ENCODE data around the gene ZSWIM4. TPM values are rescaled to one million over a fixed set of nuclear protein-coding genes. Genes with fewer than 3 reads are reported as not detected.

Gene ZSWIM4
- polyA plus RNA-seq, 1 of the 3 experiments (the other 2 are of a cell fraction) = 4.7 TPM

DNA sequence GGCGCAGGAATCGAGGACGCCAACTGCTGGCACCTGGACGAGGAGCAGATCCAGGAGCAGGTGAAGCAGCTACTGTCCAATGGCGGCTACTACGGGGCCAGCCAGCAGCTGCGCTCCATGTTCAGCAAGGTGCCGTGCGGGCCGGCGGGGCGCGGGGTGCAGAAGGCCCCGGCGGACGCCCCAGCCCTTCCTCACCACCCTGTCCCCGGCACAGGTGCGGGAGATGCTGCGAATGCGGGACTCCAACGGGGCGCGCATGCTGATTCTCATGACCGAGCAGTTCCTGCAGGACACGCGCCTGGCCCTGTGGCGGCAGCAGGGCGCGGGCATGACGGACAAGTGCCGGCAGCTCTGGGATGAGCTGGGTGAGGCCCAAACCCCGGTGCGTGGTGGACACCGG lies 13.6 kb downstream of the ZSWIM4 start (continued):
- TF ChIP-seq, protein P1, sequence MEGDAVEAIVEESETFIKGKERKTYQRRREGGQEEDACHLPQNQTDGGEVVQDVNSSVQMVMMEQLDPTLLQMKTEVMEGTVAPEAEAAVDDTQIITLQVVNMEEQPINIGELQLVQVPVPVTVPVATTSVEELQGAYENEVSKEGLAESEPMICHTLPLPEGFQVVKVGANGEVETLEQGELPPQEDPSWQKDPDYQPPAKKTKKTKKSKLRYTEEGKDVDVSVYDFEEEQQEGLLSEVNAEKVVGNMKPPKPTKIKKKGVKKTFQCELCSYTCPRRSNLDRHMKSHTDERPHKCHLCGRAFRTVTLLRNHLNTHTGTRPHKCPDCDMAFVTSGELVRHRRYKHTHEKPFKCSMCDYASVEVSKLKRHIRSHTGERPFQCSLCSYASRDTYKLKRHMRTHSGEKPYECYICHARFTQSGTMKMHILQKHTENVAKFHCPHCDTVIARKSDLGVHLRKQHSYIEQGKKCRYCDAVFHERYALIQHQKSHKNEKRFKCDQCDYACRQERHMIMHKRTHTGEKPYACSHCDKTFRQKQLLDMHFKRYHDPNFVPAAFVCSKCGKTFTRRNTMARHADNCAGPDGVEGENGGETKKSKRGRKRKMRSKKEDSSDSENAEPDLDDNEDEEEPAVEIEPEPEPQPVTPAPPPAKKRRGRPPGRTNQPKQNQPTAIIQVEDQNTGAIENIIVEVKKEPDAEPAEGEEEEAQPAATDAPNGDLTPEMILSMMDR (IDR thresholded peaks at IDR 0.05) = no peak
- TF ChIP-seq CHD2 (IDR thresholded peaks at IDR 0.05; ENCODE audit: low read length, partially characterized antibody) (no peak), RXRA (IDR thresholded peaks at IDR 0.05; ENCODE audit: borderline replicate concordance, low read depth) (no peak), YY1 (IDR thresholded peaks at IDR 0.05; ENCODE audit: low read depth) (no peak), SMC3 (IDR thresholded peaks at IDR 0.05; ENCODE audit: low read depth, low read length) (no peak)
- TF ChIP-seq, protein P2, sequence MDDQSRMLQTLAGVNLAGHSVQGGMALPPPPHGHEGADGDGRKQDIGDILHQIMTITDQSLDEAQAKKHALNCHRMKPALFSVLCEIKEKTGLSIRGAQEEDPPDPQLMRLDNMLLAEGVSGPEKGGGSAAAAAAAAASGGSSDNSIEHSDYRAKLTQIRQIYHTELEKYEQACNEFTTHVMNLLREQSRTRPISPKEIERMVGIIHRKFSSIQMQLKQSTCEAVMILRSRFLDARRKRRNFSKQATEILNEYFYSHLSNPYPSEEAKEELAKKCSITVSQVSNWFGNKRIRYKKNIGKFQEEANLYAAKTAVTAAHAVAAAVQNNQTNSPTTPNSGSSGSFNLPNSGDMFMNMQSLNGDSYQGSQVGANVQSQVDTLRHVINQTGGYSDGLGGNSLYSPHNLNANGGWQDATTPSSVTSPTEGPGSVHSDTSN (IDR thresholded peaks at IDR 0.05) = no peak
- TF ChIP-seq, protein P3, sequence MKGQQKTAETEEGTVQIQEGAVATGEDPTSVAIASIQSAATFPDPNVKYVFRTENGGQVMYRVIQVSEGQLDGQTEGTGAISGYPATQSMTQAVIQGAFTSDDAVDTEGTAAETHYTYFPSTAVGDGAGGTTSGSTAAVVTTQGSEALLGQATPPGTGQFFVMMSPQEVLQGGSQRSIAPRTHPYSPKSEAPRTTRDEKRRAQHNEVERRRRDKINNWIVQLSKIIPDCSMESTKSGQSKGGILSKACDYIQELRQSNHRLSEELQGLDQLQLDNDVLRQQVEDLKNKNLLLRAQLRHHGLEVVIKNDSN (IDR thresholded peaks at IDR 0.05; ENCODE audit: borderline replicate concordance, low read depth) = no peak
- TF ChIP-seq, protein P4, sequence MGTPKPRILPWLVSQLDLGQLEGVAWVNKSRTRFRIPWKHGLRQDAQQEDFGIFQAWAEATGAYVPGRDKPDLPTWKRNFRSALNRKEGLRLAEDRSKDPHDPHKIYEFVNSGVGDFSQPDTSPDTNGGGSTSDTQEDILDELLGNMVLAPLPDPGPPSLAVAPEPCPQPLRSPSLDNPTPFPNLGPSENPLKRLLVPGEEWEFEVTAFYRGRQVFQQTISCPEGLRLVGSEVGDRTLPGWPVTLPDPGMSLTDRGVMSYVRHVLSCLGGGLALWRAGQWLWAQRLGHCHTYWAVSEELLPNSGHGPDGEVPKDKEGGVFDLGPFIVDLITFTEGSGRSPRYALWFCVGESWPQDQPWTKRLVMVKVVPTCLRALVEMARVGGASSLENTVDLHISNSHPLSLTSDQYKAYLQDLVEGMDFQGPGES (IDR thresholded peaks at IDR 0.05; ENCODE audit: low read depth, low read length) = no peak

DNA sequence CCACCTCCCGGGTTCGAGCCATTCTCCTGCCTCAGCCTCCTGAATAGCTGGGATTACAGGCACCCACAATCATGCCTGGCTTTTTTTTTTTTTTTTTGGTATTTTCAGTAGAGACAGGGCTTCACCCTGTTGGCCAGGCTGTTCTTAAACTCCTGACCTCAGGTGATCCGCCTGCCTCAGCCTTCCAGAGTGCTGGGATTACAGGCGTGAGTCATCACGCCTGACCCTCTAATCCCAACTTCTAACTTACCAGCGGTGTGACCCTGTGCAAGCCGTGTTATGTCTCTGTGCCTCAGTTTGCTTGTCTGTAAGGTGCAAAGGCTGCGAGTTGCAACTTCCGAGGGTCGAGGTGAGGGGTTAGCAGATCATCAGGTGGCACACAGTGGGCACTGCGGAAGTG lies 17.3 kb downstream of the ZSWIM4 start:
- H3K36me3 ChIP-seq (replicated peaks in 1 of 2; ENCODE audit: control insufficient read depth in 1 of 2, insufficient read depth in 2 of 2, low read length in 1 of 2) = peaks cover 18 to 24% of the 10 kb centered on the region in 2 experiments
- H3K4me1 ChIP-seq (ENCODE audit: control insufficient read depth in 1 of 2, insufficient read depth in 2 of 2, low read depth in 1 of 2, low read length in 1 of 2) = no peaks in the 10 kb centered on the region; a peak in 1 of 4 replicates
- H3K27me3 ChIP-seq (ENCODE audit: insufficient read depth) = no peaks in the 10 kb centered on the region
- H3K27ac ChIP-seq (ENCODE audit: low read depth in 2 of 2, low read length in 1 of 2) = no peak overlapping the region
- WGBS (ENCODE audit: low lambda C conversion rate) = 93% methylated on average over 11 of the region's 11 CpGs
- no peak overlapping the region for H3K4me2 ChIP-seq
- no peak overlapping the region for H2AFZ ChIP-seq (ENCODE audit: low read depth)
- TF ChIP-seq GABPA (IDR thresholded peaks at IDR 0.05; ENCODE audit: low read depth) = no peak
- no peak for TF ChIP-seq FOXJ3 (CRISPR knock-in tag; IDR thresholded peaks at IDR 0.05)
- H3K4me3 ChIP-seq (ENCODE audit: low read depth in 2 of 2, low read length in 1 of 2) = no peak overlapping the region
- ChIA-PET POLR2A (no interaction called here), CTCF (interaction anchor here (1.0 kb wide), 1 partner anchor 26 kb away, joined by 3 read pairs; no protein-coding TSS in a partner anchor)
- H4K20me1 ChIP-seq (ENCODE audit: insufficient read depth) = no peaks in the 10 kb centered on the region
- DNase-seq = no peak
- no peaks in the 10 kb centered on the region for H3K9me2 ChIP-seq
- no peak overlapping the region for H3K9ac ChIP-seq
- no peaks in the 10 kb centered on the region for H3K9me3 ChIP-seq
- peaks cover 9% of the 10 kb centered on the region for H3F3A ChIP-seq (replicated peaks; ENCODE audit: insufficient read depth)
- H3K79me2 ChIP-seq (ENCODE audit: insufficient read depth) = no peaks in the 10 kb centered on the region

DNA sequence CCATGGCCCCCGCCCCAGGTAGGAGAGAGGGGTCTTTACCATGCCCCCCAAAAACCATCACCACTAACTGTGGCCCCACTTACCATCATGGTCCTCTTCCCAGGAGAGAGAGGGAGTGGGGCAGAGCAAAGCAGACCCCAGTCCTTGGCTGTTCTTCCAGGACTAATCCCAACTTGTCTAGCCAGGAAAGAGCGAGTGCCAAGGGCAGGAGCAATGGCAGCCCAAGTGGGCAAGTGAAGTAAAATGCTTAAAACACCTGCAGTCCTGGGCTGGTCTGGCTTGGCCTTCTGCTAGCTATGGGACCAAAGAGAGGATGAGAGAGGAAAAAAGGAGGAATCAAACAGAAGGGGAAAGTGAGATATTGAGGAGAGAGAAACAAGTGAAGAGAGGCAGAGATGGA lies 17.9 kb downstream of the ZSWIM4 start:
- WGBS (ENCODE audit: low lambda C conversion rate) = 91% methylated on average over 1 of the region's 2 CpGs
- Histone ChIP-seq H3K9ac (no peak overlapping the region), H3K36me3 (replicated peaks in 1 of 2; ENCODE audit: control insufficient read depth in 1 of 2, insufficient read depth in 2 of 2, low read length in 1 of 2) (peaks cover 18 to 21% of the 10 kb centered on the region in 2 experiments), H3K9me2 (no peaks in the 10 kb centered on the region), H4K20me1 (ENCODE audit: insufficient read depth) (no peaks in the 10 kb centered on the region), H3K79me2 (ENCODE audit: insufficient read depth) (no peaks in the 10 kb centered on the region), H2AFZ (ENCODE audit: low read depth) (no peak overlapping the region), H3K27ac (ENCODE audit: low read depth in 2 of 2, low read length in 1 of 2) (no peak overlapping the region), H3K27me3 (ENCODE audit: insufficient read depth) (no peaks in the 10 kb centered on the region), H3K4me1 (ENCODE audit: control insufficient read depth in 1 of 2, insufficient read depth in 2 of 2, low read depth in 1 of 2, low read length in 1 of 2) (no peaks in the 10 kb centered on the region; a peak in 1 of 4 replicates), H3K4me2 (no peak overlapping the region), H3K4me3 (ENCODE audit: low read depth in 2 of 2, low read length in 1 of 2) (no peak overlapping the region), H3F3A (replicated peaks; ENCODE audit: insufficient read depth) (peaks cover 9% of the 10 kb centered on the region), H3K9me3 (no peaks in the 10 kb centered on the region)
- POLR2A ChIA-PET = no interaction called here
- no peak for TF ChIP-seq MXI1 (IDR thresholded peaks at IDR 0.05; ENCODE audit: low read depth, low read length)
- no peak for TF ChIP-seq SMC3 (IDR thresholded peaks at IDR 0.05; ENCODE audit: low read depth, low read length)
- TF ChIP-seq TCF12 (IDR thresholded peaks at IDR 0.05) = no peak
- TF ChIP-seq NRF1 (IDR thresholded peaks at IDR 0.05; ENCODE audit: low read depth, low read length) = no peak
- TF ChIP-seq, protein P3 (IDR thresholded peaks at IDR 0.05; ENCODE audit: borderline replicate concordance, low read depth) = no peak
- no peak for TF ChIP-seq JUND (IDR thresholded peaks at IDR 0.05)
- TF ChIP-seq POLR2AphosphoS5 (IDR thresholded peaks at IDR 0.05; ENCODE audit: low read depth, low read length) = no peak
- TF ChIP-seq RXRA (IDR thresholded peaks at IDR 0.05; ENCODE audit: borderline replicate concordance, low read depth) = no peak
- TF ChIP-seq ELF1 (IDR thresholded peaks at IDR 0.05) = no peak
- no peak for TF ChIP-seq TEAD4 (IDR thresholded peaks at IDR 0.05; ENCODE audit: borderline replicate concordance, insufficient read depth)
- no peak for TF ChIP-seq EZH2phosphoT487 (IDR thresholded peaks at IDR 0.05; ENCODE audit: borderline replicate concordance, low read depth)
- DNase-seq = no peak
- CTCF ChIA-PET = interaction anchor here (0.9 to 1.0 kb wide), 2 partner anchors 23 to 26 kb away, joined by 3 read pairs; no protein-coding TSS in a partner anchor

Measured in SK-N-SH (cell line).